ENCODE measurements around the gene WWOX.

Gene WWOX

DNA sequence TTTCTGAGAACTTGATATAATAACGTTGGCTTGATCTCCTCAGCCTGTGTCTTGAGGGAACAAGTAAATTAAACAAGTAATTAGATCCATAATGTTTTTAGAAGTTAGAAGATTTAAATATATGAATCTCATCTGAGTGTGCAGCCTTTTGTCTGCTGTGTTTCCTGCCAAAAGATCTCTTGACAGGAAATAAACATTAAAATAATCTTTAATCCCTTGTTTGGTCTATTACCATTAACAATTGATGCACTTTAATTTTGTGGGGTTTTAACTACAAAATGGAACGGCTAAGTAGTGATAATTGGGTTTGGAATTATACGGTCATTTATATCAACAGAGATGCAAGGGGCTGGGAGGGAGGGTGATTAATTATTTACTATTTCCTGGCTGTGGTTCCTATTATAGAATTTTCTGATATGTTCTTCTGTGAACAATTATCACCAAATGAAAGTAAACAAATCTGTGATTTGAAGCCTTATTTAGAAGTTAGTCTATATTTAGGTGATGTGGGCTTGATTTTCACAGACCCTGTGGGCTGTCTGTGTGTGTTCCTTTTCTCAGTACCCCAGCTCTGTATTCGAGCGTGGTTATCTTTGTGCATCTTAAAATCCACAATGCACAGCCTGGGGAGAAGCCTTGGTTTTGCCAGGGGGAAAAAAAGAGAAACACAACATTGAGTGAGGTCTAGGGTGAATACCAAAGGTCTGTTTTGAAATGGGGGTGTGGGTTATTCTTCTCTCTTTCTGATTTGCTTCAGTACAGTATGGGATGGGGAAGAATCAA, 556.1 kb downstream of the WWOX start:
- no peak for DNase-seq (ENCODE audit: low spot score)

DNA sequence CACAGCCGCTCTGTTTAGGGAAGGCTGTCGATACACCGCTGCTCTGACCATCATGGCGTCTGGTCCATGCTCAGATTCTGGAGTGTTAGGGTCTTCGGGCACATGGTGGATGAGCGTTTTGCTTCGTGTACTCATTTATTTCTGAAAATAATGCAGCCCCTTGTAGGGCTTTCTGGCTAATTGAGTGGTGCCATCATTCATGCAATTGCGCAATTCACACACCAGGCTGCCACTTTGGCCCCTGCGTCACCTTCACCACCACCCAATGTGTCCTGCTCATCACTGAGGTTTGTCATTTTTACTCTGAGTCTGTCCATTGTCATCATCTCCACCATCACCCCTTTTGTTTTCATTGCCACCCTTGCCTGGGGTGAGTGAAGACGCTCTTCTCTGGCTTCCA, 557.4 kb downstream of the WWOX start:
- no peak for DNase-seq (ENCODE audit: low spot score)

DNA sequence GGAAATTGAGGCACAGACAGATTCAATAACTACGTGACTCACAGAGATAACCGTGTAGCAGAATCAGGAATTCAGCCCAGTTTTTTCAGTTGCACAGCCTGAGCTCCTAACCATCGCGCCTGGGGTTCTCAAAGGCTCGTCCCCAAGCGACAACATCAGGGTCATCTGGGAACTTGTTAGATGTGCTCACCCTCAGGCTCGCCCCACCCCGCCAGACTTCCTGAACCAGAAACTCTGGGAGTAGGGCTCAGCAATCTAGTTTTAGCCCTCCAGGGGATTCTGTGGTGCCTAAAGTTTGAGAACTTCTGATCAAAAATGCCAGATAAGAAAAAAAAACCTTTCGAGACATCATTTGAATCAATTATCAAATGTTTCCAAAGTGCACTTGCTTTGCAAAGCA, 559.8 kb downstream of the WWOX start:
- no peak for DNase-seq (ENCODE audit: low spot score)

DNA sequence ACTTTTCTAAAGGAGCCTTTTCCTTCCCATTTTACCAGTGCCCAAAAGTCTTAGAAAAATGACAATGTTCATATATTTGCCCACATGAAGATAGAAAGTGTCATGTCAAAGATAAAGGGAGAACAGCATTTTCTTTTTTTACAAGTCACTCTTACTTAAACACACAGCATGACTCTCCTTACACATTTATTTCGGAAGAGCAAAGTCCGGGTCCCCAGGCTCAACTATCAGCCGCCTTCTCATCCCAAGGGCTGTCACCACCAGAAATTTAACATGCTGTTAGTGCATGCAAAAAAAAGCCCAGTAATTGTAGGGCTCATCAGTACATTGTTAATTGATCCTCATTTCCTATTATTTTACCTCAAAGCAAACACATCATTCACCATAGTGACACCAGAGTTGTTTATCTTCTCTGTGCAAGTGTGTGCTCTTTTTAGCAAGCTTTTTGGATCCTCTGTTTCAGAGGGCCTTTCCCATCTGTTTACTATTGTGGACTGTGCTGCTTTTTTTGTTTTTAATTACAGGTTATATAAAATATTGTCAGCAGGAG, 560.3 kb downstream of the WWOX start:
- no peak for DNase-seq (ENCODE audit: low spot score)

DNA sequence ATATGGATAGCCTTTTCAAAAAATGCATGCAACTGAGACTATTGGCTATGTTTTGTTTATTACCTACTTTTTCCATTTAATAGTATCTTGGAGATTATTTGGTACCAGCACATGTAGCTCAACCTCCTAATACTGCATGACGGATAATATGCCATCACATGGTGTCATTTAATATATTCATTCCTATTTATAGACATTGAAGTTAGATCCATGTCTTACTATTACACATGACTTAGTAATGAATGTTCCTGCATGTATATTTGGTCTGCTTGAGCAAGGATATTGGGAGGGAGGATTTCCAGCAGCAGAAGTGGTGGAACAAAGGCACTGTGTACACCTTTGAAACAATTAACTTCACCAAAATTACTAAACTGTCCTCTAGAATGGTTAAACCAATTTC, 561.3 kb downstream of the WWOX start:
- DNase-seq (ENCODE audit: low spot score): no peak

DNA sequence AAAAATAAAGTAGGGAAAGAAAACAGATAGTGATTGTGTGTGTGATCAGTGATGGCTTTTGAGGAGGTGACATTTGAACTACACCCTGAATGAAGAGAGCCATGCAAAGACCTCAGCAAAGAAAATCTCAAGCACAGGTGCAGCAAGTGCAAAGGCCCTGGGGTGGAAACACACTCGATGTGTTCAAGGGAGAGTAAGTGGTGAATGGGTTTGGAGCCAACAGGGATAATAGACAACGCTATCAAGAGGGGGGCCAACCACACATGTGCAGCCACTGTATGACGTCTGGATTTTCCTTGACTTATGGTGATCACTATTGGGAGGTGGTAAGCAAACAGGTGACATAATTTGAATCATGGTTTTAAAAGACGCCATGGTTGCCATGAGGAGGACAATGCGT, 564.2 kb downstream of the WWOX start:
- DNase-seq (ENCODE audit: low spot score): no peak

DNA sequence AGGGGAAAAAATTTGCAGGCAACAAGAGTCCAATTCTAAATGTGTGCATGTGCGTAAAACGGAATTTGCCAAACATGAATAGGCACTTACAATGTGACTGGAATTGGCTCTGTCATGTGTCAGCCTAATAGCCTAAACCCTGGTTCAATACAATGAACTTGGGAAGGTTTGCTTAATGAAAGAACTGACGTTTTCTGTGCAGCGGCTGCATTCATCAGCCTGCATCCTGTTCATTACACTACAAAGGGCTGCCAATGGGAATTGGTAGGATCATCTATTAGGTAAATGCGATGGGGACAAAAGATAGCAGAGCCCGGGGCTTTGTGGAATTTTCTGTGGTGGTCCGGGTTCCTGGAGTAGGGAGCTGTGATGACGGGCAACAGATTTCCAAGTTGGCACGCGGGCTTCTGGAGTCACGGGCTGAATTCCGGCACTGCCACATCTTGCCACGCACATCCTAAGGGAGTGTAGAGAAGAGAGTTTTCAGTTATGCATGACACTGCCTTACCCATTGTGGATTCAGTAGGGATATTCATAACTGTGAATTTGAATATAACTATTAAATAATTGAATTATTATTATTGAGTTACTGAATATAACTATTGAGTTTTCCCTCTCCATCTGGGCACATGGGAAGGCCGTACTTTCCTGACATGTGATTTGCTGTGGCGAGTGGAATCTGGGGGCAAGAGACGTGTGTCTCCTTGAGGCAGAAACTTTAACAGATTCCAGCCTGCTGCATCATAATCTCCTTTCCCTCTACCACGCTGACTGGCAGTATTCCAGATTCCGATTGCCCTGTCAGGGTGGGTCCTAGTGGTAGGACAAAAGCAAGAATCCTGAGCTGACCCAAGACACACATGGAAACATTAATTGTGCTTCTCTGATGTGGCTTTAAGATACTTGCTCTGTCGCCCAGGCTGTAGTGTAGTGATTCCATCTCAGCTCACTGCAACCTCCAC, 565.6 kb downstream of the WWOX start:
- no peak for DNase-seq (ENCODE audit: low spot score)

DNA sequence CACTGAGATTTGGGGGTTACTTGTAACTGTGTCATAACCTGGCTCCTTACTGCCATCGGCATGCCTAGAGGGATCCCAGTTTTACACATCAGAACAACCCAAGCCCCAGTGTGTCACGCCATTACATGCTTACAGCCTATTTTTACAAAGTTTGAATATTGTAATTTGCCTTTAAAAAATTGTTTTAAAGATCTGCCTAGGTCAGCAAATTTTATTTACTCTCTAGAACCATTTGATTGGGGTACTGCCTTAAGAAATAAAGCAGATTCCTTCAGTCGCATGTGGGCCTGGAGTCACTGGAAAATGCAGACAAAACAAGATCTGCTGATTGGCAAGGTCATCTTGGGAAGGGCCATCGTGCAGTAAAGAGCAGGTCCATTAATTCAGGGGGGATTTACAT, 566.9 kb downstream of the WWOX start:
- no peak for DNase-seq (ENCODE audit: low spot score)

DNA sequence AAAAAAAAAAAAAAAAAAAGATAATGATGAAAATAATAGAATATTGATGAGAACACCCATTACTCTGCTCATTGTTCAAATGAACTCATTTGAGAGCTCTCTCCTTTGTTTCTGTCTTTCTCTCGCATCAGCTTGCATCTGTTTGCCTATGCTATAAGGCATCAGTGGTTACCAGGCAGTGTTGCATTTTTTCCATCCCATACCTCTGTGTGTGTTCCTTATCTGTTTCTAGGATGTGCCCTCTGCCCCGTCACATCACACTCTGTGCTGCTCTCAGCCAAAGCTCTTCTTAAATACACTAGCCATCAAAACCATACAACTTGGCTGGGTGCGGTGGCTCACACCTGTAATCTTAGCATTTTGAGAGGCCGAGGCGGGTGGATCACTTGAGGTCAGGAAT, 568.2 kb downstream of the WWOX start:
- DNase-seq (ENCODE audit: low spot score): no peak

DNA sequence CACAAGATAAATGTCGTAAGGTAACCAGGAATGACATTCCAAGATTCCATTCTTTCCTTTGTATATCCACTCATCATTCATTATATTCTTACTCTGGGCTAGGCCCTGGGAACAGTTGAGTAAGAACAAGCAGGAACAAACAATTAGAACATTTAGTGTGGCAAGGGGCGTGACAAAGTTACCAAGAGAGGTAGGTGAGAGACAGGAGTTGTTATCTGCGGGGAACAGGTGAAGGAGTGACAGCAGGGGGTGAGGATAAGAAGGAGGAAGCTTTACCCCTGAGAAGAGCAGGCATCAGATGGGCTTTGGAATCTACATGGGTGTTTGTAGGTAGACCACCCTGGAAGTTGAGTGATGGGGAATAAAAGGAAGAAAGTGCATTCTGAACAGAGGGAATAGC, 568.9 kb downstream of the WWOX start:
- DNase-seq (ENCODE audit: low spot score): no peak

DNA sequence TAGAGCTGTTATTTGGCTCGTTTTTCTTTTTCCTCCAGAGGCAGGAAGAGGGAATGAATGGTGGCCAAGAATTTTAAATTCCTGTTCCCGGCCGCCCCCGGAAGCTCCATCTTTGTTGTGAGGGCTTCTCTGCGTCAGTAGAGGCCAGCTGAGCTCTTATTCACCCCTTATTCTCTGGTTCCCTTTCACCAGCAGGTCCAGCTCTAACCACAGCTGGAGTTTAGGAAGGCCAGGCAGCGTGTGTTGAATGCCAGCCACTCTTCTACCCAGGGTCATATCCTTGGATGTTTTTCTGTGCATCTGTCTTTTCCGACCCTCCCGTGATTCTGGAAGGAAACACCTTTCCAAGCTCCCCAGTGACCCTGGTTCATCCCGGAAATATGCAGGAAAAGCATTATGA, 570.5 kb downstream of the WWOX start:
- no peak for DNase-seq (ENCODE audit: low spot score)

DNA sequence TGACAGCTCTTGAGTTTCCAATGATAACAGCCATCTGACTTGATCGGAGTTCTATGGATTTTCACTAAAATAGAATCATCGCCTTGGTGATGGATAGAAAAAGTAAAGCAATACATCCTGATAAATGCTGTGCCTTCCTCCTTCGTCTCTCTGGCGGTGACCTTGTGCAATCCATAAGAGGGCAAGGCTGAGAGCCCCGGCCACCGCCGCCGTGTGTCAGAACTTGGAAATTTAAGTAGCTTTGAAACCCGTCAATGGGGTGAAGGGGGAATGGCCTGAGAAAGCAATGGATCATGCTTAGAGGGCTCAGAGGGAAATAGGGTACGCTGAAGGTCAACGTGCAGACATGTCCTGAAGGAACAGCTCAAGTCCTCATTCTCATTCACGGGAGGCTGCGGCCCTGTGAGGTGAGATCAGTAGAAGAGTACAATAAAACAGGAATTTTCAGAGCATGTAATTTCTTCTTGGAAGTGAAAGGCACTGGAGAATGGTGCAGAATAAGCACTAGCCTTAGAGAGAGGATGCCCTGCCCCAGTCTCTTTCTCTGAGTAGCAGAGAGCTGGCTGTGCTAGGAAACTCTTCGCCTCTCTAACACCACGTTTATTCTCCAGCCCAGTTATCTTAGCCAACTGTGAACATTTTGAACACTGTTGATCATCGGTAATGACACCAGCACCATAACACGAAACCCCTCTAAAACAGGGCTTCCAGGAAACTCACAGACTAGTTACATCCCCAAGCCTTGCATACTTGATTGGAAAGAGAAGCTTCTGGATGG, 573.5 kb downstream of the WWOX start:
- DNase-seq (ENCODE audit: low spot score): no peak

DNA sequence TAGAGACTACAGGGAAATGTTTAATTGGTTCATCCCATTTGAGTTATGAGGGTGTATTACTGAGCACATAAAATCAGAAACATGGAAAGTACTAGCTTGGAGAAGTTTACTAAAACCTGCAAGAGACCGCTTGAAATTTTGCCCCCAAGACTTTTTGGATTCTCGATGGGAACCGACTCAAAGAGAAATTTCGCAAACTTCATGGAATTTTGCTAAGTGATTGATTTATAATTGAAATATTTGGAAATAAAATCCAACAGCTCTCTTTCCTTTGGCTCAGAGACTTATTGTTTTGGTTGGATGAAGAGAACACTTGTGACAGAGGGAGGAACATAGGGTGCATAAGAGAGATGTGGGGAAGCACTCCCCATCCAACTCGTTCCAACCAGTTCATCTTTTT, 574.4 kb downstream of the WWOX start:
- DNase-seq (ENCODE audit: low spot score): no peak

DNA sequence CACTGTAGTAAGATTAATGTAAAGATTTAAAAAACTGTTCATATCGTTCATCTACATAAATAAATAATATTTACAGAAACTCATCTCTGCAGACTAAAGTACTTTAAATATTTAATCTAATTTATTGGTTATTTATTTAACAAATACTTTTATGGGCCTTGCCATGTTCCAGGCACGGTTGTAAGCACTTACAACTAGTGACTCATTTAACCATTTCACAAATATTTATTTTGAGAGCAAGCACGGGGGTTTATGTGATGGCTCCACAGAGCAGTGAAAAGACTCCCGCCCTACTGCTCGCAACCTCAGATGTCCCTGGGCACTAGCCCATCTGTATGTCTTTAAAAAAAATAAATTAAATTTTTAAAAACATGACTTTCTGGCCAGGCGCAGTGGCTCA, 575.9 kb downstream of the WWOX start:
- no peak for DNase-seq (ENCODE audit: low spot score)

DNA sequence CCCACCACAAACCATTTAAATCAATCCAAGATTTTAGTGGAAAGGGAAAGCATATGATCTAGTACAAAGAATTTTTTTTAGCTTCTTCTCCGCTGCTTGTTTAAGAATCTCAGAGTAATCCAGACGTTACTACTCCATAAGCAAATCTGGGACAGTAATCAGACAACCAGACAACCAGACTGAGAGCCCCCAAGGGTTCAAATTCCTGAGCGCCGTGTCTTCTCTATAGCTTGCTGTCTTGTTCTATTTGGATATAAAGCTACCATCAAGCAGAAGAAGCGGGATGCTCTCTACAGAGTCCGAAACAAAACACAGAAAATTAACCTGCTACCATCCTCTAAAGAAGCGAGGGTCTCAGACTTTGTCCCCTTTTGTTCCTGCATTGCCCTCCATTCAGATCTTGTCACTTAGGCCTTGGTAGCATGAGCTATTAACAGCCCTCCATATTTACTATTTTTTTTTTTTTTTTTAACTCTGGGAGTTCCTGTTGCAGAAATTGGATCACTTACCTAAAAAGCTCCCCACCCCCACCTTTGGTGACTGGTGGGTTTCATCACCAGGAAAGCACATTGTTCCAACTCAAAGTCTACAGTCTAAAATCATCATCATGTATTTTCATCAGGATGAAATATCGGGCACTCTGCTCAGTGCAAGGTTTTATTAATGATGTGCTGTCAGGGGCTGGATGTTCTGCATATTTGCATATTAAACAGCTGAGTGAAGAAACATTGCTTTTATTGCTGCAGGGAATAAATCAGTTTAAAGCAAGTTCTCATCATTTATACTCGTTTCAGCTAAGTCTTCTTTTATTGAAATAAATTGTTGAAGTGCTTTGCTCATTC, 576.7 kb downstream of the WWOX start:
- DNase-seq (ENCODE audit: low spot score): no peak

DNA sequence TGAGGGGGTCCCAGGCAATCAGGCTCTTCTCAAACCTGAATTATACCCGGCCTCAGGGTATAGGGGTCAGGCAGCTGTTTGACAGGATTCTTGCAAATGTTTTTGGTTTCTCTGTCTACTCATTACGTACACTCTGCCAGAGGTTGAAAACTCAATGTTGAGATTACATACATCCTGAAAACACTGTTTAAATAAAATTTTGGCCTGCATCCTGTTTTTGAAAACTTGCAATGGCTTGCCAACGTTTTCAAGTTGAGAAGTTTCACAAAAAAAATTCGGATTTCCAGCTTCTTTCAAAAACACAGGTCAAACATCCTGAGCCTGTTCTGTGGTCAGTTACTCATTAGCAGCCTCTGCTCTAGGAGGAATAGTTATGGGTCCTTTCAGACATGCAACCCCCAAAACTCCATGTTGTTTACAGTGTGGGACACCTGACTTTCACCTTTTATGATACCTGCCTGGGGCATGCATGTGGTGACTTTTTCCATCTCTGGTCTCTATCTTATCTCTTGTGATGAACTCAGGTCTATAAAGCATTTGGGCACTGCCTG, 577.8 kb downstream of the WWOX start:
- no peak for DNase-seq (ENCODE audit: low spot score)

DNA sequence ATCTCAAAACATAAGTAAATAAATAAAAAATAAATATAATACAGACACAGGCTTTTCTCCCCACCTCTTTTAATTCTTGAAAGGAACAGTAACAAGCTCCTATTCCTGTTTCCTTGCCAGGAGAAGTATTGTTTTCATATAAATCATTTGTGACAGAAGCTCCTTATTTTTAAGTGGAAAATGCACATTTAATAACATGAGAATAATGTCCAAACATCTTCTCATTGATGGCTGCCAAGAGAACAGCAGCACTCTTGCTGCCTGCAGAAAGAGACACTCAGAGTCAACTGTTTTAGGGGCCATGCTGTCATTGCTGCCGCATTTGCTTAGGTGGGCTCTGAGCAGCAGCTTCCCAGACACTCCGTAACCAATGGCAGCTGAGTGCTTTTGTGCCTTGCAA, 580.1 kb downstream of the WWOX start:
- no peak for DNase-seq (ENCODE audit: low spot score)

DNA sequence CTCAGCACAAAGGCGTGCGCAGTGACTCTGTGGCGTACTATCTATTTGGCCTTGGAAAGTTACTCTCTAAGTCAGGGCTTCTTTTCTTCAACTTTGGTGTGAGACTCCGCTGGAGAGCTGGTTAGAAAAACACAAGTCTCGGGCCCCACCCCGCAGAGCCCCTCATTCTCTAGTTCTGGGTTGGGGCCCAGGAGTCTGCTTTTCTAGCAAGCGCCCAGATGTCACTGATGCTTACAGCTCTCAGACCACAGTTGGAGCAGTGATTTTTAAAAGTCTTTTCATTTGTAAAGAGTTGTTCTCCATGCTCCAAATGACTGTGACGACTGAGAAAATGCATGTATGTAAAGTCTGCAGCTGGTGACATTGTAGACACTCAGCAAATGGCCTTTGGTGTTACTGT, 582.3 kb downstream of the WWOX start:
- no peak for DNase-seq (ENCODE audit: low spot score)

DNA sequence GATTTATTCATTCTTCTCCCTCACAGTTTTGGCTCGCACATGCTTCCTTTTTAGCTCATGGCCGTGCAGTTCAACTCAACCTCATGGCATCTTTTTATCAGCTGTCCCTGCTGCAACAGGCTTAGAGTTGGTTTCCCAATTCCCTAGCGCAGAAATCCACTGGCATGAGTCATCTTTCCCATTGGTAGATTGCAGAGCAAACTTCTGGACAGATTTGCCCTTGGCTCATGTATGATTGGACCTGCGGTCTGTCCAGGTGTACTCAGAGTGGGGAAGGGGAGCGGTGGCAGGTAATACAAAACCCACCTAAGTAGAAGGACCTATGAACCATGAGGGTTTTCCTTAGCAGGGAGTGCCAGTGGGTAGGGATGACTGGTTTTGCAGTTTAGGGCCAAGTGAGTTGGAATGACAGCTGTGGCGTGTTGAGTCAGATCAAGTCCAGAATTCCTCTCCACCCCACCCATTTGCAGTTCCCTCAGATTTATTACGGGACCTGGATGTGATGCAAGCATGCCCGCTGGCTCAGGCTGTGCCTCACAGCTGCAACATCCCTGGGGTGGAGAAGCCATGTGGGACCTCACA, 584.7 kb downstream of the WWOX start:
- DNase-seq (ENCODE audit: low spot score): no peak

DNA sequence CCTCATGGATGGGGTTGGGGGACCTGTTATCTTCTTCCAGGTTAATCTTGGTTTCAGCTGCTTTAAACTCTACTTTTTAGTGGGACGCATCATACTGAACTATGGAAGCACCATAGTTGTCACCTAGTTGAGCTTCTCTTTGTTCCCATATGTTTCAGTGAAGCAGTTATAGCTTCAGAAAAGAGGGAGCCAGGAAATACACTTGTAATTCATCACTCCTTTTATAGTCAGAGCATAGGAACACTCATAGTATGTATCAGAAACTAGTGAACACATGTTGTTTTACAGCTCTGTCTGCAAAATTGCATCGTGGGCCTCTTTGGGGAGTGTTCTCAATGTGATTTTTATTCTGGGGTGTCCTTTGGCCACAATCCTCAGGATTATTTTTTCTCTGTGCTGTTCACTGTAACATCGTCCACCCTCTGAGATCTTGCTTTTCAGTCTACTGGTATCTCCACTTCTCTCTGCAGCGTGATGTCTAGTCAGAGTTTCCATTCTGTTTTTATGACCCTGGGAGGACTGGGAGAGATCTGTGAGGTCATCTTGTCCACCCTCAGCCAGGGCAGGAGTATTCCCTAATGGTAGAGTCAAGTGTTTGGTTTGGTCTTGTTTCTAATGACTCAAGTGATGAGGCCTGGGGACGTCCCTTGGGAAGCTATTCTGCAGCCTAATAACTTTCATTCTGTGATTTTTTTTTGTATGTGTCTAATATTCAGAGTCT, 585.4 kb downstream of the WWOX start:
- no peak for DNase-seq (ENCODE audit: low spot score)
